Neural cell (in vitro differentiated cells): ENCODE data around the gene SLC16A3. TPM values are rescaled to one million over a fixed set of nuclear protein-coding genes. Genes with fewer than 3 reads are reported as not detected.

Experiments used
- H2AFZ ChIP-seq: fragments of 200-600, 300-800 bp; sonication (generic), shearing (Covaris generic); 2 replicates; pipeline ENCODE4 v1.6.0; 2014; ENCODE audit warnings: low read depth, mild to moderate bottlenecking, antibody characterized with exemption, low read length, moderate library complexity
- H3F3A ChIP-seq: fragments of 200-600 bp; shearing (Covaris generic); 2 replicates; pipeline ENCODE4 v1.6.1; 2016; ENCODE audit warnings: mild to moderate bottlenecking, moderate library complexity, mixed read lengths, antibody characterized with exemption, low read length; ENCODE audit not compliant: insufficient read depth, poor library complexity, severe bottlenecking
- H3K27ac ChIP-seq: fragments of 200-600, 300-800 bp; sonication (generic), shearing (Covaris generic); 2 replicates; pipeline ENCODE4 v1.5.1; 2014; ENCODE audit warnings: mild to moderate bottlenecking, low read length, moderate library complexity
- H3K27me3 ChIP-seq: fragments of 300-800, 200-600 bp; sonication (generic), shearing (Covaris generic); 2 replicates; pipeline ENCODE4 v1.6.0; 2014; ENCODE audit warnings: mild to moderate bottlenecking, low read depth, low read length, moderate library complexity; ENCODE audit not compliant: insufficient read depth
- H3K36me3 ChIP-seq: fragments of 300-800, 200-600 bp; sonication (generic), shearing (Covaris generic); 2 replicates; pipeline ENCODE4 v1.5.1; 2014; ENCODE audit warnings: mild to moderate bottlenecking, antibody characterized with exemption, low read length, moderate library complexity; ENCODE audit not compliant: insufficient read depth
- H3K4me2 ChIP-seq: fragments of 300-800, 200-600 bp; sonication (generic), shearing (Covaris generic); 2 replicates; pipeline ENCODE4 v1.6.0; 2014; ENCODE audit warnings: mild to moderate bottlenecking, low read length
- H3K4me3 ChIP-seq: fragments of 300-800, 200-600 bp; sonication (generic), shearing (Covaris generic); 2 replicates; pipeline ENCODE4 v1.5.1; 2014; ENCODE audit warnings: mild to moderate bottlenecking, low read length, moderate library complexity
- H3K79me2 ChIP-seq: fragments of 200-600 bp; shearing (Covaris generic); replicated peaks from 2 replicates; pipeline ENCODE4 v1.6.0; 2014; ENCODE audit warnings: mild to moderate bottlenecking, low read length, moderate library complexity; ENCODE audit not compliant: insufficient read depth
- H3K9ac ChIP-seq: fragments of 300-800, 200-600 bp; sonication (generic), shearing (Covaris generic); 2 replicates; pipeline ENCODE4 v1.6.1; 2016; ENCODE audit warnings: mild to moderate bottlenecking, low read length, mixed read lengths
- H3K9me2 ChIP-seq: fragments of 200-600 bp; shearing (Covaris generic); 2 replicates; pipeline ENCODE4 v1.6.1; 2016; ENCODE audit warnings: mild to moderate bottlenecking, low read length, mixed read lengths; ENCODE audit not compliant: insufficient read depth
- H3K9me3 ChIP-seq: fragments of 200-600, 300-800 bp; sonication (generic), shearing (Covaris generic); 2 replicates; pipeline ENCODE4 v1.6.1; 2016; ENCODE audit warnings: mild to moderate bottlenecking, mixed run types, low read length, moderate library complexity, mixed read lengths
- H4K20me1 ChIP-seq: fragments of 200-600 bp; shearing (Covaris generic); 2 replicates; pipeline ENCODE4 v1.6.1; 2016; ENCODE audit warnings: mild to moderate bottlenecking, mixed run types; ENCODE audit not compliant: insufficient read depth
- CTCF ChIP-seq: fragments of 450-650 bp; IDR thresholded peaks from 2 replicates; pipeline ENCODE4 v1.5.1; 2014; ENCODE audit warnings: antibody characterized with exemption, mild to moderate bottlenecking, moderate library complexity; ENCODE audit not compliant: poor library complexity, severe bottlenecking
- EP300 ChIP-seq: fragments of 450-650 bp; conservative IDR thresholded peaks from 2 replicates; pipeline ENCODE4 v1.6.1; 2014; ENCODE audit warnings: antibody characterized with exemption, mild to moderate bottlenecking, moderate library complexity; ENCODE audit not compliant: poor library complexity, severe bottlenecking
- EZH2 ChIP-seq: fragments of 200-600, 300-800 bp; shearing (Covaris generic), sonication (generic); IDR thresholded peaks from 2 replicates; pipeline ENCODE4 v1.6.1; 2014; ENCODE audit warnings: antibody characterized with exemption, low read length, borderline replicate concordance, mild to moderate bottlenecking; ENCODE audit not compliant: insufficient read depth, poor library complexity, severe bottlenecking
- MXI1 ChIP-seq: fragments of 450-650 bp; conservative IDR thresholded peaks from 2 replicates; pipeline ENCODE4 v1.6.1; 2014; ENCODE audit warnings: antibody characterized with exemption, mild to moderate bottlenecking; ENCODE audit not compliant: poor library complexity, severe bottlenecking
- POLR2AphosphoS5 ChIP-seq: IDR thresholded peaks from 2 replicates; pipeline ENCODE4 v1.6.1; 2012
- RAD21 ChIP-seq: fragments of 450-650 bp; conservative IDR thresholded peaks from 2 replicates; pipeline ENCODE4 v1.6.1; 2014; ENCODE audit warnings: antibody characterized with exemption, mild to moderate bottlenecking, moderate library complexity
- SMC3 ChIP-seq: fragments of 450-650 bp; conservative IDR thresholded peaks from 2 replicates; pipeline ENCODE4 v1.6.1; 2014; ENCODE audit warnings: antibody characterized with exemption, mild to moderate bottlenecking, moderate library complexity; ENCODE audit not compliant: poor library complexity
- TAF1 ChIP-seq: IDR thresholded peaks from 2 replicates; pipeline ENCODE4 v1.6.1; 2012; ENCODE audit warnings: low read depth
- polyA plus RNA-seq: library from polyadenylated mRNA; depleted of rRNA; stranded (reverse); fragments of >200 nt; gene quantifications from 2 replicates; pipeline ENCODE4 v1.2.3, GENCODE V29; 2014
- TF ChIP-seq, protein P1 (sequence below): IDR thresholded peaks from 2 replicates; pipeline ENCODE4 v1.6.1; 2012; ENCODE audit warnings: borderline replicate concordance

Gene SLC16A3
- polyA plus RNA-seq, 1 donor from 2014 or later, result 0.56 TPM

DNA sequence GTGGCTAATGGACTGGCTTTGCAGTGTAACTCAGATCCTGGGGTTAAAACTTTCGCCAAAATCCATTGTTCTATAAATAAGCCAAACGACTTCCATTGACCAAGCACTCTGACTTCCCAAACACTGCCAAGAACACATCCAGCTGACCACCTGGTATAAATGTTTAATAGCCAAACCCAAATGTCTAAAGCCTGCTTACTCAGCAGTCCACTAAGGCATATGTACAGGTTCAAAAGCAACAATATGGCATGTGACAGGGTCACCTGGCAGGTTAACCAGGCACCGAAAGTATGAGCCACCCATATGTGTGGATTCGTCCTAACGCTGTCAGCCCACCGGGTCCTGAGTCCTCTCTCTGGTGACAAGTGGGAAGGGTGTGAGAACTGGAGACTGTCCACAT lies 42.6 kb downstream of the SLC16A3 start (continued):
- TF ChIP-seq MXI1, result no peak

- H3K9me3 ChIP-seq, result no peaks in the 10 kb centered on the region
- H3F3A ChIP-seq, result no peaks in the 10 kb centered on the region
- no peaks in the 10 kb centered on the region for H3K27me3 ChIP-seq
- H3K9me2 ChIP-seq, result no peaks in the 10 kb centered on the region
- peak overlapping the region; percentile 95 for H3K4me3 ChIP-seq
- H3K27ac ChIP-seq, result peak overlapping the region; percentile 90
- H3K36me3 ChIP-seq, result no peaks in the 10 kb centered on the region
- no peak for TF ChIP-seq EP300
- TF ChIP-seq, protein P1, sequence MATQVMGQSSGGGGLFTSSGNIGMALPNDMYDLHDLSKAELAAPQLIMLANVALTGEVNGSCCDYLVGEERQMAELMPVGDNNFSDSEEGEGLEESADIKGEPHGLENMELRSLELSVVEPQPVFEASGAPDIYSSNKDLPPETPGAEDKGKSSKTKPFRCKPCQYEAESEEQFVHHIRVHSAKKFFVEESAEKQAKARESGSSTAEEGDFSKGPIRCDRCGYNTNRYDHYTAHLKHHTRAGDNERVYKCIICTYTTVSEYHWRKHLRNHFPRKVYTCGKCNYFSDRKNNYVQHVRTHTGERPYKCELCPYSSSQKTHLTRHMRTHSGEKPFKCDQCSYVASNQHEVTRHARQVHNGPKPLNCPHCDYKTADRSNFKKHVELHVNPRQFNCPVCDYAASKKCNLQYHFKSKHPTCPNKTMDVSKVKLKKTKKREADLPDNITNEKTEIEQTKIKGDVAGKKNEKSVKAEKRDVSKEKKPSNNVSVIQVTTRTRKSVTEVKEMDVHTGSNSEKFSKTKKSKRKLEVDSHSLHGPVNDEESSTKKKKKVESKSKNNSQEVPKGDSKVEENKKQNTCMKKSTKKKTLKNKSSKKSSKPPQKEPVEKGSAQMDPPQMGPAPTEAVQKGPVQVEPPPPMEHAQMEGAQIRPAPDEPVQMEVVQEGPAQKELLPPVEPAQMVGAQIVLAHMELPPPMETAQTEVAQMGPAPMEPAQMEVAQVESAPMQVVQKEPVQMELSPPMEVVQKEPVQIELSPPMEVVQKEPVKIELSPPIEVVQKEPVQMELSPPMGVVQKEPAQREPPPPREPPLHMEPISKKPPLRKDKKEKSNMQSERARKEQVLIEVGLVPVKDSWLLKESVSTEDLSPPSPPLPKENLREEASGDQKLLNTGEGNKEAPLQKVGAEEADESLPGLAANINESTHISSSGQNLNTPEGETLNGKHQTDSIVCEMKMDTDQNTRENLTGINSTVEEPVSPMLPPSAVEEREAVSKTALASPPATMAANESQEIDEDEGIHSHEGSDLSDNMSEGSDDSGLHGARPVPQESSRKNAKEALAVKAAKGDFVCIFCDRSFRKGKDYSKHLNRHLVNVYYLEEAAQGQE, result peak; percentile 27
- no peak for TF ChIP-seq MXI1
- peaks cover 49% of the 10 kb centered on the region for H3K79me2 ChIP-seq
- peak overlapping the region; percentile 63 for H3K4me2 ChIP-seq
- H4K20me1 ChIP-seq, result peaks cover 31% of the 10 kb centered on the region
- H3K9ac ChIP-seq, result peak overlapping the region; percentile 98
- peak overlapping the region; percentile 88 for H2AFZ ChIP-seq
Measured at GRCh38 chr17:82272495-82273326, 43.9 kb downstream of the SLC16A3 start.

DNA sequence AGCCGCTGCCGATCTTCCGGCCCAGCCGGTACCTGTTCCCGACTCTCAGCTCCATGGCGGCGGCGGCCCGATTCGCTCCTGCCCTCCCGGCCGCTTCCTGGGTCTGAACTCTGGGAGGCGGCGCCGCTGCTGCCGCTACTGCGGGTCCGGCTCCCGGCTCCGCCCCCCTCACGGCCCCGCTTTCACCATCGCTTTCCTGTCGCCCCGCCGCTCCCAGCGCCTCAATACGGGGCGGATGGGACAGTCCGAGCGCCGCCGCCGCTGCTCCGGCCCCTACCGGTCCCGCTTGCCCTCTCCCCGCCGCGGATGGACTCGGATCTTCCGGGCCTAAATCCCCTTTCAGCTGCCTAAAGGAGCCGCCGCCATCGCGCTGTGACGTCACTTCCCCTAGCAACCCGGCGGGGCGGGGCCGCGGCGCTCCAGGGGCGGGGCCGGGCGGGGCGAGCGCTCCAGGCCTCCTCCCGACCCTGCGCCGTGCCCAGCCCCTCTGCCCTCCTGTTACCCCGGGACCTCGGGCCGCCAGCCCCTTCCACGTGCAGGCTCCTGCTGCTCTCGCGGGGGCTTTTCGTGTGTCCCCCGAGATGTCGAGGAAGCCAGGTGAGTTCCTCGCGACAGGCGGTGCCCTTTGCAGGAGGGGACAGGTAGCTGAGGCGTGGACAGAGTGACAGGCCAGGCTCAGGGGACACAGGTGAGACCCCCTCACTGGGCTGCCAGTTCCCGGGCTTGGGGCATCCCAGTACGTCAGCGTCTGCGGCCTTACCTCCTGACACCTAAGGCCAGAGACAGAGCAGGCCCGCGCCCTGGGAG lies 44.7 kb downstream of the SLC16A3 start, which contains the start of gene CSNK1D:
TSS of gene CSNK1D (minus strand) at position 374 of the 807 bp plus-strand sequence. CDS start at position 55, 319 bp downstream.
- Histone ChIP-seq H2AFZ (peak within 1 kb of the TSS; percentile 95), H3K79me2 (peaks cover 41% of the 10 kb centered on the region), H3K27ac (peak within 1 kb of the TSS; percentile 90), H3F3A (no peaks in the 10 kb centered on the region), H3K4me3 (peak within 1 kb of the TSS; percentile 95), H3K36me3 (no peaks in the 10 kb centered on the region), H3K27me3 (no peaks in the 10 kb centered on the region), H4K20me1 (peaks cover 23% of the 10 kb centered on the region), H3K9me3 (no peaks in the 10 kb centered on the region), H3K9me2 (no peaks in the 10 kb centered on the region), H3K9ac (peak within 1 kb of the TSS; percentile 98), H3K4me2 (peak within 1 kb of the TSS; percentile 63)
- peak; percentile 82 for TF ChIP-seq TAF1
- TF ChIP-seq SMC3, result peak; percentile 16
- TF ChIP-seq MXI1, result peak; percentile 83
- TF ChIP-seq, protein P1, result peak; percentile 91
- no peak for TF ChIP-seq CTCF
- no peak for TF ChIP-seq RAD21
- TF ChIP-seq EZH2, result no peak
- TF ChIP-seq EP300, result peak; percentile 82
- peak; percentile 91 for TF ChIP-seq POLR2AphosphoS5
